AG08396 (cell line): ENCODE results near the gene COX7B2.

Experiments used
- DNase-seq: peaks from one replicate; pipeline ENCODE4 v3.0.0; 2012; ENCODE audit warnings: low spot score, mixed read lengths

Gene COX7B2

GRCh38 chr4:46889410-46889809 is 19.6 kb downstream of the COX7B2 start:
- no peak for DNase-seq

GRCh38 chr4:46886711-46887110 is 22.3 kb downstream of the COX7B2 start:
- DNase-seq = peak; percentile 5

GRCh38 chr4:46878641-46879040 is 30.4 kb downstream of the COX7B2 start:
- no peak for DNase-seq

- DNase-seq = no peak
Observed at GRCh38 chr4:46874811-46875210, 34.2 kb downstream of the COX7B2 start.

- no peak for DNase-seq
Observed at GRCh38 chr4:46870411-46870810, 38.6 kb downstream of the COX7B2 start.

- DNase-seq = no peak
Observed at GRCh38 chr4:46856333-46856732, 52.7 kb downstream of the COX7B2 start.

GRCh38 chr4:46852800-46853199 is 56.2 kb downstream of the COX7B2 start:
- no peak for DNase-seq

- DNase-seq = no peak
Observed at GRCh38 chr4:46850026-46850425, 59.0 kb downstream of the COX7B2 start.

GRCh38 chr4:46844325-46844917 is 64.6 kb downstream of the COX7B2 start:
- peak; percentile 31 for DNase-seq

GRCh38 chr4:46839128-46839527 is 69.9 kb downstream of the COX7B2 start:
- no peak for DNase-seq

GRCh38 chr4:46837639-46838038 is 71.4 kb downstream of the COX7B2 start:
- no peak for DNase-seq

- DNase-seq = no peak
Observed at GRCh38 chr4:46836584-46836983, 72.5 kb downstream of the COX7B2 start.

- no peak for DNase-seq
Observed at GRCh38 chr4:46830971-46831454, 78.0 kb downstream of the COX7B2 start.

- no peak for DNase-seq
Observed at GRCh38 chr4:46820154-46820553, 88.9 kb downstream of the COX7B2 start.

- no peak for DNase-seq
Observed at GRCh38 chr4:46819095-46819494, 90.0 kb downstream of the COX7B2 start.

GRCh38 chr4:46818604-46819003 is 90.4 kb downstream of the COX7B2 start:
- no peak for DNase-seq

- no peak for DNase-seq
Observed at GRCh38 chr4:46817806-46818205, 91.2 kb downstream of the COX7B2 start.

- DNase-seq = no peak
Observed at GRCh38 chr4:46804781-46805413, 104.1 kb downstream of the COX7B2 start.

- DNase-seq = no peak
Observed at GRCh38 chr4:46793036-46793435, 116.0 kb downstream of the COX7B2 start.

GRCh38 chr4:46781434-46782092 is 127.5 kb downstream of the COX7B2 start:
- DNase-seq = no peak

GRCh38 chr4:46765465-46765864 is 143.6 kb downstream of the COX7B2 start:
- DNase-seq = no peak

- no peak for DNase-seq
Observed at GRCh38 chr4:46730075-46730474, 179.0 kb downstream of the COX7B2 start.

GRCh38 chr4:46720055-46720454 is 189.0 kb downstream of the COX7B2 start:
- DNase-seq = no peak
